HepG2 (cell line): ENCODE results near the gene MINDY1. TPM values are rescaled to one million over a fixed set of nuclear protein-coding genes. Genes with fewer than 3 reads are reported as not detected.

ENCODE experiments used
- NFIB ChIP-seq: sonication (generic); formaldehyde crosslinking; IDR thresholded peaks from 2 replicates; pipeline ENCODE4 v1.9.0; 2021; ENCODE audit warnings: missing genetic modification reagents, mild to moderate bottlenecking, borderline replicate concordance
- NONO ChIP-seq, 2 experiments: fragments of 450-650 bp in 1 of 2; sonication (generic) in 1 of 2; formaldehyde crosslinking in 1 of 2; IDR thresholded peaks in 1 of 2; conservative IDR thresholded peaks in 1 of 2; 2 replicates each; pipeline versions ENCODE4 v1.6.1 to v1.8.0; 2017 to 2022; ENCODE audit warnings: mild to moderate bottlenecking in 1 of 2, missing genetic modification reagents in 1 of 2, moderate library complexity in 1 of 2
- NRL ChIP-seq: sonication (generic); formaldehyde crosslinking; IDR thresholded peaks from 2 replicates; pipeline ENCODE4 v1.5.0; 2020; ENCODE audit warnings: missing genetic modification reagents, mild to moderate bottlenecking, moderate library complexity, borderline replicate concordance
- ZBTB20 ChIP-seq: sonication (generic); formaldehyde crosslinking; IDR thresholded peaks from 2 replicates; pipeline ENCODE4 v1.8.1; 2023; ENCODE audit warnings: missing genetic modification reagents, low read depth, mild to moderate bottlenecking, borderline replicate concordance
- ZNF326 ChIP-seq: sonication (generic); formaldehyde crosslinking; IDR thresholded peaks from 2 replicates; pipeline ENCODE4 v1.4.0; 2020; ENCODE audit warnings: missing genetic modification reagents, borderline replicate concordance
- ZNF572 ChIP-seq: sonication (generic); formaldehyde crosslinking; IDR thresholded peaks from 2 replicates; pipeline ENCODE4 v1.5.1; 2020; ENCODE audit warnings: mild to moderate bottlenecking, missing genetic modification reagents
- ZNF670 ChIP-seq: sonication (generic); formaldehyde crosslinking; IDR thresholded peaks from 2 replicates; pipeline ENCODE4 v1.8.0; 2022; ENCODE audit warnings: mild to moderate bottlenecking, missing genetic modification reagents, borderline replicate concordance
- ZSCAN29 ChIP-seq: sonication (generic); formaldehyde crosslinking; conservative IDR thresholded peaks from 2 replicates; pipeline ENCODE4 v1.4.0; 2020; ENCODE audit warnings: mild to moderate bottlenecking, missing genetic modification reagents
- polyA plus RNA-seq, 8 experiments: library from polyadenylated mRNA; depleted of rRNA in 3 of 8; stranded (reverse) in 7 of 8; unstranded in 1 of 8; fragments of >200 nt; fragmentation: Illumina TruSeq in 4 of 8; extraction: Trizol in 4 of 8; gene quantifications; 2 replicates each; pipeline versions ENCODE4 v1.2.1 to v1.2.3, GENCODE V29; 2011 to 2016; ENCODE audit warnings: low read depth in 4 of 8, missing spikeins in 1 of 8, mixed read lengths in 1 of 8; ENCODE audit not compliant: insufficient read depth in 1 of 8
- total RNA-seq, 5 experiments: library from RNA; depleted of rRNA; stranded (reverse); fragments of >200 nt; fragmentation: Illumina TruSeq; extraction: Trizol; gene quantifications; 2 replicates each; pipeline ENCODE4 v1.2.3, GENCODE V29; 2016; ENCODE audit warnings: low read depth in 1 of 5
- TF ChIP-seq, protein P1 (sequence below): sonication (generic); formaldehyde crosslinking; IDR thresholded peaks from 2 replicates; pipeline ENCODE4 v1.5.0; 2020; ENCODE audit warnings: mild to moderate bottlenecking, missing genetic modification reagents
- TF ChIP-seq, protein P2 (sequence below): sonication (generic); formaldehyde crosslinking; IDR thresholded peaks from 2 replicates; pipeline ENCODE4 v1.5.1; 2020; ENCODE audit warnings: missing genetic modification reagents, mild to moderate bottlenecking, borderline replicate concordance
- TF ChIP-seq, protein P3 (sequence below), 2 experiments: sonication (generic) in 1 of 2; formaldehyde crosslinking in 1 of 2; IDR thresholded peaks; 2 replicates each; pipeline versions ENCODE4 v1.6.1 to v1.9.0; 2014 to 2022; ENCODE audit warnings: antibody characterized with exemption in 1 of 2, borderline replicate concordance in 1 of 2, inconsistent platforms in 1 of 2, low read depth in 1 of 2, missing genetic modification reagents in 1 of 2

MINDY1 gene
- total and polyA plus RNA-seq, 2 of the 13 experiments (the other 11 are each of a cell fraction or from before 2014, with no cell fraction given): 11.1 to 15.0 TPM

DNA sequence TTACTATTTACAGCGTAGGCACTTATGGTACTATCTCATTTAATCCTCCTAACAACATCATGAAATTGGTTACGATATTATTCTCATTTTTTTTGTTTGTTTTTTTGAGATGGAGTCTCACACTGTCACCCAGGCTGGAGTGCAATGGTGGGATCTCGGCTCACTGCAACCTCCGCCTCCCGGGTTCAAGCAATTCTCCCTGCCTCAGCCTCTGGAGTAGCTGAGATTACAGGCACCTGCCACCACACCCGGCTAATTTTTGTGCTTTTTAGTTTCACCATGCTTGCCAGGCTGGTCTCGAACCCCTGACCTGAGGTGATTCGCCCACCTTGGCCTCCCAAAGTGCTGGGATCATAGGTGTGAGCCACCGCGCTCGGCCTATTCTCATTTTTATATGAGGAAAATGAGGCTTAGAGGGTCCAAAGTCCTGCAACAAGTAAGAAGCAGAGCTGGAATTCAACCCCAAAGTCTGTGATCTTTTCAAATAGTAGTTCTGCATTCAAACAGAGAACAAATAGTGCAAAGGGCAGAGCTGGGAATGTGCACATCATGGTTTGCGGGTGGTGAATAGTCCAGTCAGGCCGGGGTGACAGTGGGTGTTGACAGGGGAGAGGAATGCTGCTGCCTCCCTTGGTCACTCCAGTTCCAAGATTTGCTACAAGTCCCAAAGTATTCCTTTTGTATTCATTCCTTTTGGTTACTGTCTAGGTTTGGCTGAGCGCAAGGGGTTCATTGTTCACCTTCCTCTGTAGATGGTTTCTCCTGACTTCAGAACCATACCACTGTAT is 6.2 kb upstream of the MINDY1 start (continued):
- TF ChIP-seq NFIB (CRISPR knock-in tag) (no peak), ZBTB20 (CRISPR knock-in tag) (0 out of 2 replicates have a peak, but pooled peaks have one; percentile 23), ZNF670 (peak; percentile 82), ZSCAN29 (CRISPR knock-in tag) (no peak; the same call in 1 of the 2 replicates), ZNF572 (CRISPR knock-in tag) (no peak), NONO (IDR thresholded peaks at IDR 0.05) (no peak), NONO (CRISPR knock-in tag; conservative IDR thresholded peaks at IDR 0.05) (no peak), NRL (no peak), ZNF326 (CRISPR knock-in tag) (no peak)
- TF ChIP-seq, protein P1, sequence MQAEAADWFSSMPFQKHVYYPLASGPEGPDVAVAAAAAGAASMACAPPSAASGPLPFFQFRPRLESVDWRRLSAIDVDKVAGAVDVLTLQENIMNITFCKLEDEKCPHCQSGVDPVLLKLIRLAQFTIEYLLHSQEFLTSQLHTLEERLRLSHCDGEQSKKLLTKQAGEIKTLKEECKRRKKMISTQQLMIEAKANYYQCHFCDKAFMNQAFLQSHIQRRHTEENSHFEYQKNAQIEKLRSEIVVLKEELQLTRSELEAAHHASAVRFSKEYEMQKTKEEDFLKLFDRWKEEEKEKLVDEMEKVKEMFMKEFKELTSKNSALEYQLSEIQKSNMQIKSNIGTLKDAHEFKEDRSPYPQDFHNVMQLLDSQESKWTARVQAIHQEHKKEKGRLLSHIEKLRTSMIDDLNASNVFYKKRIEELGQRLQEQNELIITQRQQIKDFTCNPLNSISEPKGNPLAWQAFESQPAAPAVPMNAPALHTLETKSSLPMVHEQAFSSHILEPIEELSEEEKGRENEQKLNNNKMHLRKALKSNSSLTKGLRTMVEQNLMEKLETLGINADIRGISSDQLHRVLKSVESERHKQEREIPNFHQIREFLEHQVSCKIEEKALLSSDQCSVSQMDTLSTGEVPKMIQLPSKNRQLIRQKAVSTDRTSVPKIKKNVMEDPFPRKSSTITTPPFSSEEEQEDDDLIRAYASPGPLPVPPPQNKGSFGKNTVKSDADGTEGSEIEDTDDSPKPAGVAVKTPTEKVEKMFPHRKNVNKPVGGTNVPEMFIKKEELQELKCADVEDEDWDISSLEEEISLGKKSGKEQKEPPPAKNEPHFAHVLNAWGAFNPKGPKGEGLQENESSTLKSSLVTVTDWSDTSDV: no peak
- TF ChIP-seq, protein P2, sequence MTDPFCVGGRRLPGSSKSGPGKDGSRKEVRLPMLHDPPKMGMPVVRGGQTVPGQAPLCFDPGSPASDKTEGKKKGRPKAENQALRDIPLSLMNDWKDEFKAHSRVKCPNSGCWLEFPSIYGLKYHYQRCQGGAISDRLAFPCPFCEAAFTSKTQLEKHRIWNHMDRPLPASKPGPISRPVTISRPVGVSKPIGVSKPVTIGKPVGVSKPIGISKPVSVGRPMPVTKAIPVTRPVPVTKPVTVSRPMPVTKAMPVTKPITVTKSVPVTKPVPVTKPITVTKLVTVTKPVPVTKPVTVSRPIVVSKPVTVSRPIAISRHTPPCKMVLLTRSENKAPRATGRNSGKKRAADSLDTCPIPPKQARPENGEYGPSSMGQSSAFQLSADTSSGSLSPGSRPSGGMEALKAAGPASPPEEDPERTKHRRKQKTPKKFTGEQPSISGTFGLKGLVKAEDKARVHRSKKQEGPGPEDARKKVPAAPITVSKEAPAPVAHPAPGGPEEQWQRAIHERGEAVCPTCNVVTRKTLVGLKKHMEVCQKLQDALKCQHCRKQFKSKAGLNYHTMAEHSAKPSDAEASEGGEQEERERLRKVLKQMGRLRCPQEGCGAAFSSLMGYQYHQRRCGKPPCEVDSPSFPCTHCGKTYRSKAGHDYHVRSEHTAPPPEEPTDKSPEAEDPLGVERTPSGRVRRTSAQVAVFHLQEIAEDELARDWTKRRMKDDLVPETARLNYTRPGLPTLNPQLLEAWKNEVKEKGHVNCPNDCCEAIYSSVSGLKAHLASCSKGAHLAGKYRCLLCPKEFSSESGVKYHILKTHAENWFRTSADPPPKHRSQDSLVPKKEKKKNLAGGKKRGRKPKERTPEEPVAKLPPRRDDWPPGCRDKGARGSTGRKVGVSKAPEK (CRISPR knock-in tag): no peak
- TF ChIP-seq, protein P3, sequence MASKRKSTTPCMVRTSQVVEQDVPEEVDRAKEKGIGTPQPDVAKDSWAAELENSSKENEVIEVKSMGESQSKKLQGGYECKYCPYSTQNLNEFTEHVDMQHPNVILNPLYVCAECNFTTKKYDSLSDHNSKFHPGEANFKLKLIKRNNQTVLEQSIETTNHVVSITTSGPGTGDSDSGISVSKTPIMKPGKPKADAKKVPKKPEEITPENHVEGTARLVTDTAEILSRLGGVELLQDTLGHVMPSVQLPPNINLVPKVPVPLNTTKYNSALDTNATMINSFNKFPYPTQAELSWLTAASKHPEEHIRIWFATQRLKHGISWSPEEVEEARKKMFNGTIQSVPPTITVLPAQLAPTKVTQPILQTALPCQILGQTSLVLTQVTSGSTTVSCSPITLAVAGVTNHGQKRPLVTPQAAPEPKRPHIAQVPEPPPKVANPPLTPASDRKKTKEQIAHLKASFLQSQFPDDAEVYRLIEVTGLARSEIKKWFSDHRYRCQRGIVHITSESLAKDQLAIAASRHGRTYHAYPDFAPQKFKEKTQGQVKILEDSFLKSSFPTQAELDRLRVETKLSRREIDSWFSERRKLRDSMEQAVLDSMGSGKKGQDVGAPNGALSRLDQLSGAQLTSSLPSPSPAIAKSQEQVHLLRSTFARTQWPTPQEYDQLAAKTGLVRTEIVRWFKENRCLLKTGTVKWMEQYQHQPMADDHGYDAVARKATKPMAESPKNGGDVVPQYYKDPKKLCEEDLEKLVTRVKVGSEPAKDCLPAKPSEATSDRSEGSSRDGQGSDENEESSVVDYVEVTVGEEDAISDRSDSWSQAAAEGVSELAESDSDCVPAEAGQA (IDR thresholded peaks at IDR 0.05; ENCODE audit: low read depth): no peak
- TF ChIP-seq, protein P3 (CRISPR knock-in tag; IDR thresholded peaks at IDR 0.05; ENCODE audit: borderline replicate concordance): no peak
